Measurements from ENCODE around the gene ATP6V0C. TPM values are rescaled to one million over a fixed set of nuclear protein-coding genes. Genes with fewer than 3 reads are reported as not detected.

ATP6V0C gene
- total RNA-seq, 2 donors from 2014 or later, result 33.5 to 38.9 TPM

DNA sequence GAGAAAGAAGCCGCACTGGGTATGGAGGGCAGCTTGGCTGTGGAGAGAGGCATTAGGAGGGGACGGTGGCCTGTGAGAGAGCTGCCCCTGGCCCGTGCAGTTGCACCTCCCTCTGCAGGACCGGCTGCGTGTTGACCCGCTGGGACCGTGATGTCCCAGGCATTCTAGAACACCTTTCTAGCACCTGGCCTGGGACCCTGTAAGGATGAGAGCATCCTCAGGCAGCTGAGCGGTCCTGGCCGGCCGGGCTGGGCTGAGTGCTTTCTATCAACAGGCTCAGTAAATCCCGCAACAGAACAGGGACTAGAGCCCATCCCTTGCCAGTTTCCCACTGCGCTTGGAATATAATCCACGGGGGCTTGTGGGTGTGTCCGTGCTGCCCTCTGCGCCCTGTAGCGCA lies 24.2 kb upstream of the ATP6V0C start:
- 91 to 92% methylated on average over 3 to 16 of the region's 16 CpGs for WGBS, 2 donors
- Histone ChIP-seq H3K27me3 (no peaks in the 10 kb centered on the region), H3K27ac (no peak overlapping the region), H3K36me3 (replicated peaks in 1 of 2; ENCODE audit: insufficient read depth in 1 of 2, low read depth in 2 of 2) (no peaks in the 10 kb centered on the region), H3K4me3 (no peak overlapping the region), H3K9me3 (no peaks in the 10 kb centered on the region), H3K4me1 (peaks cover 45% of the 10 kb centered on the region)
- ATAC-seq (no peak), DNase-seq (peak in 1 of 4 donors; percentile 10)
- intact Hi-C loops (cut with DNase I), result no loop called here
- TF ChIP-seq POLR2A (IDR thresholded peaks at IDR 0.05), result no peak
- TF ChIP-seq, protein P1, sequence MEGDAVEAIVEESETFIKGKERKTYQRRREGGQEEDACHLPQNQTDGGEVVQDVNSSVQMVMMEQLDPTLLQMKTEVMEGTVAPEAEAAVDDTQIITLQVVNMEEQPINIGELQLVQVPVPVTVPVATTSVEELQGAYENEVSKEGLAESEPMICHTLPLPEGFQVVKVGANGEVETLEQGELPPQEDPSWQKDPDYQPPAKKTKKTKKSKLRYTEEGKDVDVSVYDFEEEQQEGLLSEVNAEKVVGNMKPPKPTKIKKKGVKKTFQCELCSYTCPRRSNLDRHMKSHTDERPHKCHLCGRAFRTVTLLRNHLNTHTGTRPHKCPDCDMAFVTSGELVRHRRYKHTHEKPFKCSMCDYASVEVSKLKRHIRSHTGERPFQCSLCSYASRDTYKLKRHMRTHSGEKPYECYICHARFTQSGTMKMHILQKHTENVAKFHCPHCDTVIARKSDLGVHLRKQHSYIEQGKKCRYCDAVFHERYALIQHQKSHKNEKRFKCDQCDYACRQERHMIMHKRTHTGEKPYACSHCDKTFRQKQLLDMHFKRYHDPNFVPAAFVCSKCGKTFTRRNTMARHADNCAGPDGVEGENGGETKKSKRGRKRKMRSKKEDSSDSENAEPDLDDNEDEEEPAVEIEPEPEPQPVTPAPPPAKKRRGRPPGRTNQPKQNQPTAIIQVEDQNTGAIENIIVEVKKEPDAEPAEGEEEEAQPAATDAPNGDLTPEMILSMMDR (IDR thresholded peaks at IDR 0.05), result no peak

DNA sequence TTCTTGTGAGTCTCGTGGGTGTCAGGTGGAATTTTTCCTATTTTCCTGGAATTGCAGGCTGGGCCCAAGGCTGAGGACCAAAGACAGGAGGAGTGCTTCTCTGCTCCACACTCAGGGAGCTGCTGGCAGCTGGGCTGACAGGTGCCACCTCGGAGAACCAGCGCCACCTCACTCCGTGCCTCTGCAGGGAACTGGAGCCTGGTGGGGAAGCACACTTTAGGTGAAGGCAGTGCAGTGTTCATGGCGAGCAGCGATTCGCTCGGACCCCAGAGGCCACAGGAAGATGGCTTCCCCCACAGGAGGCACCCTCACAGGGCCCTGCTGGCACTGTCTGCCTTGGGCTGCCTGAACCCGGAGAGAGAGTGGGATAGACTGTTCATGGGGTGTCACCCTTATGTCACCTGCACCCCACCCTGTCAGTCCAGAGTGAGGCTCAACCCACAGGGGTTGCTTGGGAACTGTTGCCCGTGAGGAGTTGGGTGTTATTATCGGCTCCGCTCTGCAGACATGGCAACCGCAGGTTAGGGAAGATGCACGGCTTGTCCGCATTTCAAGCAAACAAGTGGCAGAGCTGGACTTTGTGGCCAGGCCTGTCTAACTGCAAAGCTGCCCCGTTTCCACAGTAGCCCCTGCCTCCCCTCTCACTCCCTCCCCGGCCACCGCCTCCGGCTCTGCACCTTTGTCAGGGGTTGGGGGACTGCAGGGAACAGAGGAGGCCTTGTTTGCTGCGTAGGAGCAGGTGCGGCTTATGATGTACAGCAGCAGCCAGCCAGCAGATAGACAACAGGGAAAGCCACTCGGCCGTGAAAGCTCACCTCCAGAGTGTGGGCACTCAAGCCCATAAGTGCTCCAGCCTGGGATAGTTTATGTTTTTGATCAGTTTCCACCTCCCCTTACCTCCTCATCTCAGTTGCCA lies 23.3 kb upstream of the ATP6V0C start:
- 79 to 81% methylated on average over 9 to 22 of the region's 23 CpGs for WGBS, 2 donors
- H3K4me1 ChIP-seq, result peaks cover 38% of the 10 kb centered on the region
- ATAC-seq (no peak), DNase-seq (peak in 1 of 4 donors; percentile 10)
- TF ChIP-seq, protein P1 (IDR thresholded peaks at IDR 0.05), result no peak
- no peak for TF ChIP-seq POLR2A (IDR thresholded peaks at IDR 0.05)
- H3K27ac ChIP-seq, result no peak overlapping the region
- no peaks in the 10 kb centered on the region for H3K27me3 ChIP-seq
- intact Hi-C loops (cut with DNase I), result loop anchor here (10.0 kb wide), 1 partner anchor 56 kb away; no protein-coding TSS in a partner anchor
- H3K4me3 ChIP-seq, result no peak overlapping the region
- H3K9me3 ChIP-seq, result no peaks in the 10 kb centered on the region
- no peaks in the 10 kb centered on the region for H3K36me3 ChIP-seq (replicated peaks in 1 of 2; ENCODE audit: insufficient read depth in 1 of 2, low read depth in 2 of 2)

DNA sequence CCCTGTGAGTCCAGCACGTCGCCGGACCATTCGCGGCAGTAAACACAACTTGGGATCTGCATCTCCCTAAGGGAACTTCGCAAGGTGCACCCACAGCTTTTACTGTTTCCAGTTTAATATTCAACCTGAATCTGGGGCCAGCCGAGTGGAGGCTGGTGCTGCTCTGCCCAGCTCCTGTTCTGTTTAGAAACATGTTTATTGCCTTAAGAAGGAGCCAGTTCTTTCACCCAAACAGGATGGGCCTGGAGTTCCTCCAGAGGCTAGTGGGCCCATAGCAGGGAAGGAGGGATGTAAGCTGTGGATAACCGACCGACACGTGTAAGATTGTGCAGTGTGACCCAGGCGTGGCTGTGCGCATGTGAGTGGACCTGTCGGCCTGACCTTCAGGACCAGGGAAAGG lies 21.5 kb upstream of the ATP6V0C start:
- intact Hi-C loops (cut with DNase I), result loop anchor here (10.0 kb wide), 1 partner anchor 57 kb away; no protein-coding TSS in a partner anchor
- Histone ChIP-seq H3K4me1 (peaks cover 27% of the 10 kb centered on the region), H3K9me3 (no peaks in the 10 kb centered on the region), H3K27ac (peak overlapping the region in 3 of 4 donors; percentile 21 to 49 (median 44)), H3K36me3 (replicated peaks in 1 of 2; ENCODE audit: insufficient read depth in 1 of 2, low read depth in 2 of 2) (peaks cover 0 to 1% of the 10 kb centered on the region in 2 donors), H3K27me3 (no peaks in the 10 kb centered on the region), H3K4me3 (no peak overlapping the region)
- no peak for ATAC-seq
- TF ChIP-seq, protein P1 (IDR thresholded peaks at IDR 0.05), result no peak
- TF ChIP-seq POLR2A (IDR thresholded peaks at IDR 0.05), result no peak
- 52 to 60% methylated on average over 10 to 13 of the region's 13 CpGs for WGBS, 2 donors
- DNase-seq, result peak in 1 of 4 donors; percentile 13

DNA sequence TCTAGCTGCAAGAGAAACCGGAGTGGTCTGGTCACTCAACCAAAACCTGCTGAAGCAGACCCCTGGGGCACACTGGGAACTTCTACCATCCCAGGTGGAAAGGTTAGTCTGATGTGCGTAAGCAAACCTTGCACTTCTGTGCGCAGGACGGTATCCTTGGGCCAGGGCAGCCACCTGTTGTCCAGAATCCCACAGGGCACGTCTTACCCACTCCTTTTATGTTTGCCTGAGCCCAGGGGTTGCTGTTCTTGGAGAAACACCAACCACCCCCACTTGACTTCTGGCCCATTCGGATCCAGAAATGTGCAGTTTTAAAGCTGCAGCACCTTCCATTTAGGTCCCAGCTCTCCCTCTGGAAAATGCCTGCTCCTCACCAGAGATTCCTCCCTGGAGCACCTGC lies 20.1 kb upstream of the ATP6V0C start:
- 76 to 78% methylated on average over 6 of the region's 6 CpGs for WGBS, 2 donors
- H3K4me1 ChIP-seq, result peaks cover 32% of the 10 kb centered on the region
- ATAC-seq (no peak), DNase-seq (no peak)
- no peak overlapping the region for H3K4me3 ChIP-seq
- TF ChIP-seq, protein P1 (IDR thresholded peaks at IDR 0.05), result no peak
- no peak for TF ChIP-seq POLR2A (IDR thresholded peaks at IDR 0.05)
- no peaks in the 10 kb centered on the region for H3K27me3 ChIP-seq
- peaks cover 0 to 1% of the 10 kb centered on the region in 2 donors for H3K36me3 ChIP-seq (replicated peaks in 1 of 2; ENCODE audit: insufficient read depth in 1 of 2, low read depth in 2 of 2)
- no peak overlapping the region for H3K27ac ChIP-seq
- intact Hi-C loops (cut with DNase I), result loop anchor here (10.0 kb wide), 1 partner anchor 59 kb away; no protein-coding TSS in a partner anchor
- no peaks in the 10 kb centered on the region for H3K9me3 ChIP-seq

All from body of pancreas (tissue), 4 donors.